CD14-positive monocyte (primary cell): ENCODE results near the gene NSG1. TPM values are rescaled to one million over a fixed set of nuclear protein-coding genes. Genes with fewer than 3 reads are reported as not detected.
A peak's percentile ranks its signal among the peaks of the same experiment; 100 is the strongest.

Experiments used
- DNase-seq, 3 donors: peaks; one replicate each; pipeline ENCODE4 v3.0.0-alpha.2; 2011 to 2022
- H2AFZ ChIP-seq: 2 replicates; pipeline ENCODE4 v1.6.0; 2012; ENCODE audit warnings: mild to moderate bottlenecking, low read depth, low read length, inconsistent platforms; ENCODE audit not compliant: insufficient read depth, poor library complexity, severe bottlenecking
- H3K27ac ChIP-seq, 2 donors: 1 replicate in 1 of 2; 2 replicates in 1 of 2; pipeline ENCODE4 v1.5.1; 2012 to 2013; ENCODE audit warnings: low read length in 2 of 2, control low read depth in 1 of 2, inconsistent platforms in 1 of 2, low read depth in 1 of 2, mild to moderate bottlenecking in 1 of 2
- H3K27me3 ChIP-seq, 2 donors: one replicate each; pipeline versions ENCODE4 v1.6.0 to v1.6.1; 2011 to 2013; ENCODE audit warnings: low read length in 2 of 2; ENCODE audit not compliant: control insufficient read depth in 2 of 2, insufficient read depth in 2 of 2
- H3K36me3 ChIP-seq, 2 donors: replicated peaks in 1 of 2; 1 replicate in 1 of 2; 2 replicates in 1 of 2; pipeline versions ENCODE4 v1.5.1 to v1.6.1; 2012 to 2013; ENCODE audit warnings: low read length in 2 of 2, control low read depth in 1 of 2, inconsistent platforms in 1 of 2, mild to moderate bottlenecking in 1 of 2; ENCODE audit not compliant: insufficient read depth in 2 of 2, control insufficient read depth in 1 of 2
- H3K4me1 ChIP-seq, 2 donors: 1 replicate in 1 of 2; 2 replicates in 1 of 2; pipeline versions ENCODE4 v1.5.1 to v1.6.1; 2012 to 2013; ENCODE audit warnings: low read length in 2 of 2, control low read depth in 1 of 2, inconsistent platforms in 1 of 2, mild to moderate bottlenecking in 1 of 2, moderate library complexity in 1 of 2; ENCODE audit not compliant: insufficient read depth in 2 of 2, control insufficient read depth in 1 of 2
- H3K4me2 ChIP-seq: replicated peaks from 2 replicates; pipeline ENCODE3; 2012; ENCODE audit warnings: low read length, moderate library complexity, mild to moderate bottlenecking; ENCODE audit not compliant: poor library complexity, severe bottlenecking; ENCODE audit errors: extremely low read depth
- H3K4me3 ChIP-seq, 3 experiments: fragments of 200-600 bp in 1 of 3; sonication (generic) in 1 of 3; replicated peaks in 1 of 3; 1 replicate in 2 of 3; 2 replicates in 1 of 3; pipeline ENCODE4 v1.5.1; 2011 to 2013; ENCODE audit warnings: low read length in 3 of 3, mild to moderate bottlenecking in 3 of 3, control low read depth in 2 of 3, low read depth in 2 of 3, inconsistent platforms in 1 of 3, moderate library complexity in 1 of 3
- H3K79me2 ChIP-seq: 2 replicates; pipeline ENCODE4 v1.6.0; 2012; ENCODE audit warnings: mild to moderate bottlenecking, control low read depth, inconsistent platforms, low read length, moderate library complexity; ENCODE audit not compliant: insufficient read depth
- H3K9ac ChIP-seq: 2 replicates; pipeline ENCODE4 v1.6.0; 2017; ENCODE audit warnings: low read length, mild to moderate bottlenecking; ENCODE audit not compliant: insufficient read depth, poor library complexity, severe bottlenecking
- H3K9me3 ChIP-seq, 2 donors: replicated peaks in 1 of 2; 1 replicate in 1 of 2; 2 replicates in 1 of 2; pipeline versions ENCODE4 v1.5.1 to v1.6.1; 2012 to 2013; ENCODE audit warnings: low read length in 2 of 2, control low read depth in 1 of 2; ENCODE audit not compliant: control insufficient read depth in 1 of 2, insufficient read depth in 1 of 2
- H4K20me1 ChIP-seq: 2 replicates; pipeline ENCODE4 v1.6.0; 2012; ENCODE audit warnings: mild to moderate bottlenecking, low read length, control low read depth, moderate library complexity; ENCODE audit not compliant: insufficient read depth
- H3K27ac Mint-ChIP-seq, 7 donors: one replicate each; pipeline ENCODE4 v1.8.0; 2020; ENCODE audit warnings: mild to moderate bottlenecking in 7 of 7, mixed read lengths in 7 of 7, moderate library complexity in 6 of 7, inconsistent platforms in 2 of 7
- H3K27me3 Mint-ChIP-seq, 3 donors: one replicate each; pipeline ENCODE4 v1.8.0; 2021 to 2022; ENCODE audit warnings: low read depth in 3 of 3, mild to moderate bottlenecking in 3 of 3, mixed read lengths in 3 of 3, moderate library complexity in 3 of 3, inconsistent platforms in 1 of 3
- H3K36me3 Mint-ChIP-seq, 2 donors: one replicate each; pipeline ENCODE4 v1.8.0; 2020; ENCODE audit warnings: mixed read lengths in 2 of 2, inconsistent platforms in 1 of 2, mild to moderate bottlenecking in 1 of 2
- H3K4me1 Mint-ChIP-seq: one replicate; pipeline ENCODE4 v1.8.0; 2020; ENCODE audit warnings: mild to moderate bottlenecking, mixed read lengths
- H3K4me3 Mint-ChIP-seq, 2 donors: one replicate each; pipeline ENCODE4 v1.8.0; 2020; ENCODE audit warnings: mild to moderate bottlenecking in 2 of 2, mixed read lengths in 2 of 2, moderate library complexity in 1 of 2
- H3K9me3 Mint-ChIP-seq, 7 donors: one replicate each; pipeline ENCODE4 v1.8.0; 2020 to 2022; ENCODE audit warnings: mixed read lengths in 7 of 7, mild to moderate bottlenecking in 6 of 7, moderate library complexity in 6 of 7, inconsistent platforms in 2 of 7
- WGBS: methylation state at CpG from one replicate; pipeline ENCODE4 v1.1.5; 2013; ENCODE audit warnings: missing lambda C conversion rate; ENCODE audit not compliant: insufficient coverage; 5-methylcytosine and 5-hydroxymethylcytosine counted together
- intact Hi-C, 2 donors: fragments of 100-400 bp; cut with micrococcal nuclease; formaldehyde crosslinking; loops; one replicate each; pipeline versions ENCODE4 v1.15.0 to v1.15.1; 2023
- polyA plus RNA-seq, 3 donors: library from polyadenylated mRNA; depleted of rRNA in 1 of 3; unstranded in 2 of 3; stranded (reverse) in 1 of 3; fragments of 300-500 nt in 2 of 3; fragments of >200 nt in 1 of 3; fragmentation: Illumina TruSeq in 2 of 3; gene quantifications; 1 replicate in 2 of 3; 2 replicates in 1 of 3; pipeline ENCODE4 v1.2.3, GENCODE V29; 2012 to 2021
- TF ChIP-seq, protein P1 (sequence below): fragments of 200-600 bp; IDR thresholded peaks from one replicate; pipeline ENCODE4 v1.8.0; 2022; ENCODE audit warnings: antibody characterized with exemption, mild to moderate bottlenecking

Gene NSG1
- polyA plus RNA-seq, 3 donors, result 0.10 TPM; not detected in 2

DNA sequence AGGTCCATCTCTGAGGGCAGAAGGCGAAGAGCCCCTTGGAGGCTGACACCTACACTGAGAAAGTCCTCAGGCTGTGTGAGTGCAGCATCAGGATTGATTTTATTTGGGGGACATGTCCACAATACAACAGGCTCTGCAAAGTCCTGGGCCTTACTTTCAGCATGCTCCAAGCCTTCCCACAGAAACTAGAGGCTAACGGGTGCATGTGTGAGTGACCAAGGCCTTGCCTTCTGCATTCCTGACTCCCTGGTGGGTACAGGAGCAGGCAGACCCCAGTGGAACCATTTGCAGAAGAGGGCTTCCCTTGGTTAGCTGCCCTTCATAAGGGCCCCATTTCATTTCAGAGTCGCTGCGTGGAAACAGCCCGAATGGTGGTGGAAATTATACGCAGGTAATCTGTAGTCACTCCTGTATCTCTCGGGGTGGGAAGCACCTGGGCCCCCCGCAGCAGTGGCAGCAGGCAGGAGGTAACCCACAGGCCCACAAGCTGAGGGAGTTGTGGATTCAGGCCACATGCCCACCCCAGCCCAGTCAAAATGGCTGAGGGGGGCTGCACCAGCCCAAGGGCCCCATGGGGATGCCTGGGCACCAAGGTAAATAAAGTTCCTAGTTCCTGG lies 37.7 kb downstream of the NSG1 start:
- Mint-ChIP-seq H3K27me3 (no peaks in the 10 kb centered on the region), H3K27ac (peak overlapping the region in 1 of 7 donors; percentile 1), H3K9me3 (no peaks in the 10 kb centered on the region), H3K4me1 (no peaks in the 10 kb centered on the region), H3K36me3 (peaks cover 87 to 94% of the 10 kb centered on the region in 2 donors), H3K4me3 (no peak overlapping the region)
- TF ChIP-seq, protein P1, sequence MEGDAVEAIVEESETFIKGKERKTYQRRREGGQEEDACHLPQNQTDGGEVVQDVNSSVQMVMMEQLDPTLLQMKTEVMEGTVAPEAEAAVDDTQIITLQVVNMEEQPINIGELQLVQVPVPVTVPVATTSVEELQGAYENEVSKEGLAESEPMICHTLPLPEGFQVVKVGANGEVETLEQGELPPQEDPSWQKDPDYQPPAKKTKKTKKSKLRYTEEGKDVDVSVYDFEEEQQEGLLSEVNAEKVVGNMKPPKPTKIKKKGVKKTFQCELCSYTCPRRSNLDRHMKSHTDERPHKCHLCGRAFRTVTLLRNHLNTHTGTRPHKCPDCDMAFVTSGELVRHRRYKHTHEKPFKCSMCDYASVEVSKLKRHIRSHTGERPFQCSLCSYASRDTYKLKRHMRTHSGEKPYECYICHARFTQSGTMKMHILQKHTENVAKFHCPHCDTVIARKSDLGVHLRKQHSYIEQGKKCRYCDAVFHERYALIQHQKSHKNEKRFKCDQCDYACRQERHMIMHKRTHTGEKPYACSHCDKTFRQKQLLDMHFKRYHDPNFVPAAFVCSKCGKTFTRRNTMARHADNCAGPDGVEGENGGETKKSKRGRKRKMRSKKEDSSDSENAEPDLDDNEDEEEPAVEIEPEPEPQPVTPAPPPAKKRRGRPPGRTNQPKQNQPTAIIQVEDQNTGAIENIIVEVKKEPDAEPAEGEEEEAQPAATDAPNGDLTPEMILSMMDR, result no peak
- Histone ChIP-seq H4K20me1 (no peaks in the 10 kb centered on the region), H3K27ac (no peak overlapping the region), H3K4me2 (no peak overlapping the region), H3K79me2 (no peaks in the 10 kb centered on the region), H3K36me3 (peaks cover 79 to 100% of the 10 kb centered on the region in 2 donors), H3K4me3 (no peak overlapping the region), H3K9me3 (no peaks in the 10 kb centered on the region), H3K9ac (no peak overlapping the region), H2AFZ (no peak overlapping the region), H3K27me3 (no peaks in the 10 kb centered on the region), H3K4me1 (no peaks in the 10 kb centered on the region)
- DNase-seq, result no peak
- 94% methylated on average over 7 of the region's 8 CpGs for WGBS
- intact Hi-C loops, result no loop called here

DNA sequence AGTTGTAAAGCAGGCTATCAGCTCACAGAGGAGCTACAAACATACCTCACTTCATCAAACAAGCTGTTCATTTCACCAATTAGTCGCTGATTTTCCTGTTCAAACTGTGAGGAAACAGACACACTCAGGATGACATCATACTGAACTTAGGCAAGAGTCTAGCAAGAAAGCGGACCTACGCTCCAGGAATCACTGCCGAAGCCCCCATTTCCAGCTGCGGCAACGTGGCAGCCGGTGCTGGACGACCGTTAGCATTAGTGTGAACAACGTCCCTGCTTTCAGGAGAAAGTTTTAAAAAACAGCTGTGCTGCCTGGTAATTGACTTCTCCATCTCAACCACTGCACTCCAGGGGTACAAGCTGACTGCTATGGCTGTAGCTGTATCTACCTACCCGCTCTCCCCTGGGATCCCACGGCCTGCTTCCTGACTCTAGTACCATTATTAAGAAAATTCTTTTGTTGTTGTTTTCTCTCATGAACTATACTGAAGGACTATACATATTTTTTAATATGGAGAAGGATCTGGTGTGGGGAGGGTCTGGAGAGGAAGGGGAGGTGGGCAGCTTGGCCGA lies 38.3 kb downstream of the NSG1 start:
- Histone ChIP-seq H3K9me3 (no peaks in the 10 kb centered on the region), H3K4me2 (no peak overlapping the region), H2AFZ (no peak overlapping the region), H4K20me1 (no peaks in the 10 kb centered on the region), H3K27me3 (no peaks in the 10 kb centered on the region), H3K4me3 (no peak overlapping the region), H3K27ac (no peak overlapping the region), H3K9ac (no peak overlapping the region), H3K4me1 (no peaks in the 10 kb centered on the region), H3K36me3 (peaks cover 75 to 100% of the 10 kb centered on the region in 2 donors), H3K79me2 (no peaks in the 10 kb centered on the region)
- no peaks in the 10 kb centered on the region for H3K27me3 Mint-ChIP-seq
- 98% methylated on average over 8 of the region's 13 CpGs for WGBS
- DNase-seq, result no peak
- H3K4me3 Mint-ChIP-seq, result no peak overlapping the region
- intact Hi-C loops, result no loop called here
- H3K27ac Mint-ChIP-seq, result peak overlapping the region in 3 of 7 donors; percentile 1 to 37 (median 12)
- H3K9me3 Mint-ChIP-seq, result no peaks in the 10 kb centered on the region
- TF ChIP-seq, protein P1, result no peak
- no peaks in the 10 kb centered on the region for H3K4me1 Mint-ChIP-seq
- H3K36me3 Mint-ChIP-seq, result peaks cover 86 to 90% of the 10 kb centered on the region in 2 donors
